Panc1 (cell line): ENCODE results near the gene TNPO3. TPM values are rescaled to one million over a fixed set of nuclear protein-coding genes. Genes with fewer than 3 reads are reported as not detected.

ENCODE experiments used
- ATAC-seq: fragments of 200-7000 bp; cut with Tn5 transposase; 2 replicates; pipeline ENCODE4 v1.9.1; 2020; ENCODE audit warnings: mild to moderate bottlenecking, moderate library complexity
- BruUV-seq: library from RNA; stranded (reverse); fragments of 400-500 nt; replicated peaks from 2 replicates; lab custom pipeline; 2021; lab: Mats Ljungman, UMichigan
- CTCF ChIA-PET: fragments of 300-600 bp; sonication (Branson Sonifier 250); formaldehyde crosslinking; loops from one replicate; lab custom pipeline; 2022; ENCODE audit warnings: antibody characterized with exemption; lab: Charles Lee
- POLR2A ChIA-PET: fragments of 300-600 bp; sonication (Branson Sonifier 250); formaldehyde crosslinking; loops from one replicate; lab custom pipeline; 2022; ENCODE audit warnings: antibody characterized with exemption; lab: Charles Lee
- DNase-seq: peaks from one replicate; pipeline ENCODE4 v3.0.0-alpha.2; 2010; ENCODE audit warnings: low read depth, low spot score
- H3K27ac ChIP-seq: 2 replicates; pipeline ENCODE4 v1.5.1; 2011; ENCODE audit warnings: mild to moderate bottlenecking, low read length, inconsistent platforms
- H3K27me3 ChIP-seq: fragments of 200-500 bp; sonication (Bioruptor generic); 2 replicates; pipeline ENCODE4 v1.6.0; 2014; ENCODE audit warnings: low read length, inconsistent platforms; ENCODE audit not compliant: control insufficient read depth, insufficient read depth
- H3K36me3 ChIP-seq: fragments of 200-500 bp; sonication (Bioruptor generic); 2 replicates; pipeline ENCODE4 v1.5.1; 2014; ENCODE audit warnings: inconsistent platforms, mild to moderate bottlenecking, low read length, moderate library complexity; ENCODE audit not compliant: control insufficient read depth, insufficient read depth
- H3K4me1 ChIP-seq: 2 replicates; pipeline ENCODE4 v1.5.1; 2011; ENCODE audit warnings: inconsistent platforms, mild to moderate bottlenecking, low read length, moderate library complexity; ENCODE audit not compliant: control insufficient read depth, insufficient read depth
- H3K4me3 ChIP-seq, 2 experiments: 2 replicates each; pipeline ENCODE4 v1.5.1; 2011 to 2012; ENCODE audit warnings: low read depth in 2 of 2, low read length in 2 of 2, mild to moderate bottlenecking in 2 of 2, inconsistent platforms in 1 of 2, moderate library complexity in 1 of 2
- H3K9me3 ChIP-seq: fragments of 200-500 bp; sonication (Bioruptor generic); 2 replicates; pipeline ENCODE4 v1.5.1; 2014; ENCODE audit warnings: low read depth, mild to moderate bottlenecking, inconsistent platforms, low read length, moderate library complexity; ENCODE audit not compliant: control insufficient read depth, insufficient read depth
- POLR2AphosphoS5 ChIP-seq: IDR thresholded peaks from 2 replicates; pipeline ENCODE4 v1.6.1; 2012; ENCODE audit warnings: mild to moderate bottlenecking, low read depth, low read length, moderate library complexity
- SIN3A ChIP-seq: IDR thresholded peaks from 2 replicates; pipeline ENCODE4 v1.6.1; 2012; ENCODE audit warnings: low read depth, mild to moderate bottlenecking, low read length, moderate library complexity, borderline replicate concordance; ENCODE audit not compliant: insufficient read depth
- TCF7L2 ChIP-seq: IDR thresholded peaks from 2 replicates; pipeline ENCODE4 v1.6.1; 2011; ENCODE audit warnings: mild to moderate bottlenecking, low read depth, low read length, inconsistent platforms
- in situ Hi-C: cut with HindIII; loops from 2 replicates; pipeline ENCODE4 v1.10.0; 2016; ENCODE audit warnings: low sequenced_read_pairs, low pct_unique_long_range_greater_than_20kb
- intact Hi-C: fragments of 100-400 bp; cut with micrococcal nuclease; formaldehyde crosslinking; loops from one replicate; pipeline ENCODE4 v1.10.0; 2022; ENCODE audit not compliant: unreplicated experiment
- total RNA-seq: library from RNA; stranded (reverse); gene quantifications from one replicate; pipeline ENCODE4 v1.2.1, GENCODE V29; 2021; ENCODE audit not compliant: unreplicated experiment
- TF ChIP-seq, protein P1 (sequence below): fragments of 450-650 bp; IDR thresholded peaks from 2 replicates; pipeline ENCODE4 v1.5.1; 2017; ENCODE audit warnings: mild to moderate bottlenecking
- TF ChIP-seq, protein P2 (sequence below), 2 experiments: IDR thresholded peaks; 2 replicates each; pipeline ENCODE4 v1.6.1; 2011 to 2012; ENCODE audit warnings: low read depth in 2 of 2, control low read depth in 1 of 2, low read length in 1 of 2, mild to moderate bottlenecking in 1 of 2, moderate library complexity in 1 of 2; ENCODE audit not compliant: insufficient read depth in 1 of 2

The TNPO3 gene
- total RNA-seq, 1 experiment from 2014 or later = 71.8 TPM

DNA sequence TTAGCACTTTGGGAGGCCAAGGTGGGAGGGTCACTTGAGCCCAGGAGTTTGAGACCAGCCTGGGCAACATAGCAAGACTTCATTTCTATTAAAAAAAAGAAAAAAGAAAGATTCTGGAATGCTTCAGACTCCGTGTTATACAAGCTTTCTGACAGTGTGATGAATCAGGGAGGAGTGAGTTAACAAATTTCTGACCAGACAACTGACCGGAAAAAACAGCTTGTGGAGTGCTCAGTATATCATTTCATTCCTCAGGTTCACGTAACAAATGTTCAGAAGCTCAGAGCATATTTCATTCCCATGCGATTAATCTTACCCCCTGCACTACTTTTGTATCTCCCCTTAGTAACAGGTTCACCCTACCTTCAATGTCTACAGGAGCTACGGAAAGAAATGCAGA is 28.6 kb upstream of the TNPO3 start:
- ATAC-seq (no peak), DNase-seq (no peak)
- Histone ChIP-seq H3K27me3 (no peaks in the 10 kb centered on the region; the same call in 1 of the 2 replicates), H3K4me1 (no peaks in the 10 kb centered on the region), H3K27ac (no peak overlapping the region), H3K4me3 (no peak overlapping the region), H3K36me3 (no peaks in the 10 kb centered on the region), H3K9me3 (no peaks in the 10 kb centered on the region)
- no TSS peak for BruUV-seq
- intact Hi-C loops (no loop called here), in situ Hi-C loops (no loop called here)
- POLR2A ChIA-PET = interaction anchor here (0.6 to 0.9 kb wide), 2 partner anchors 29 to 871 kb away, joined by 3 to 4 read pairs; no protein-coding TSS in a partner anchor
- CTCF ChIA-PET = interaction anchor here (0.5 to 0.7 kb wide), 2 partner anchors 50 to 624 kb away, joined by 4 to 5 read pairs; no protein-coding TSS in a partner anchor
- TF ChIP-seq POLR2AphosphoS5 (no peak), SIN3A (no peak), TCF7L2 (no peak)
- TF ChIP-seq, protein P1, sequence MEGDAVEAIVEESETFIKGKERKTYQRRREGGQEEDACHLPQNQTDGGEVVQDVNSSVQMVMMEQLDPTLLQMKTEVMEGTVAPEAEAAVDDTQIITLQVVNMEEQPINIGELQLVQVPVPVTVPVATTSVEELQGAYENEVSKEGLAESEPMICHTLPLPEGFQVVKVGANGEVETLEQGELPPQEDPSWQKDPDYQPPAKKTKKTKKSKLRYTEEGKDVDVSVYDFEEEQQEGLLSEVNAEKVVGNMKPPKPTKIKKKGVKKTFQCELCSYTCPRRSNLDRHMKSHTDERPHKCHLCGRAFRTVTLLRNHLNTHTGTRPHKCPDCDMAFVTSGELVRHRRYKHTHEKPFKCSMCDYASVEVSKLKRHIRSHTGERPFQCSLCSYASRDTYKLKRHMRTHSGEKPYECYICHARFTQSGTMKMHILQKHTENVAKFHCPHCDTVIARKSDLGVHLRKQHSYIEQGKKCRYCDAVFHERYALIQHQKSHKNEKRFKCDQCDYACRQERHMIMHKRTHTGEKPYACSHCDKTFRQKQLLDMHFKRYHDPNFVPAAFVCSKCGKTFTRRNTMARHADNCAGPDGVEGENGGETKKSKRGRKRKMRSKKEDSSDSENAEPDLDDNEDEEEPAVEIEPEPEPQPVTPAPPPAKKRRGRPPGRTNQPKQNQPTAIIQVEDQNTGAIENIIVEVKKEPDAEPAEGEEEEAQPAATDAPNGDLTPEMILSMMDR = no peak

DNA sequence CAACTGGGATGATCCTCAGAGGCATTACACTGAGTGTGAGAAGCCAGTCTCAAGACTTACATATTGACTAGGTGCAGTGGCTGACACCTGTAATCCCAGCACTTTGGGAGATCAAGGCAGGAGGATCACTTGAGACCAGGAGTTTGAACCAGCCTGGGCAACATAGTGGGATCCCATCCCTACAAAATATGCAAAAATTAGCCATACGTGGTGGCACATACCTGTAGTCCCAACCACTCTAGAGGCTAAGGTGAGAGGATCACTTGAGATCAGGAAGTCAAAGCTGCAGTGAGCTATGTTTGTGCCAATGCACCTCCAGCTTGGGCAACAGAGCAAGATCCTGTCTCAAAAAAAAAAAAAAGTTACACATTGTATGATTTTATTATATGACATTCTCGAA is 23.5 kb upstream of the TNPO3 start:
- Histone ChIP-seq H3K36me3 (no peaks in the 10 kb centered on the region), H3K27ac (no peak overlapping the region), H3K27me3 (no peaks in the 10 kb centered on the region), H3K4me1 (no peaks in the 10 kb centered on the region), H3K4me3 (no peak overlapping the region), H3K9me3 (no peaks in the 10 kb centered on the region)
- TF ChIP-seq POLR2AphosphoS5 = no peak
- TF ChIP-seq SIN3A = no peak
- TF ChIP-seq, protein P1 = no peak
- TF ChIP-seq, protein P2, sequence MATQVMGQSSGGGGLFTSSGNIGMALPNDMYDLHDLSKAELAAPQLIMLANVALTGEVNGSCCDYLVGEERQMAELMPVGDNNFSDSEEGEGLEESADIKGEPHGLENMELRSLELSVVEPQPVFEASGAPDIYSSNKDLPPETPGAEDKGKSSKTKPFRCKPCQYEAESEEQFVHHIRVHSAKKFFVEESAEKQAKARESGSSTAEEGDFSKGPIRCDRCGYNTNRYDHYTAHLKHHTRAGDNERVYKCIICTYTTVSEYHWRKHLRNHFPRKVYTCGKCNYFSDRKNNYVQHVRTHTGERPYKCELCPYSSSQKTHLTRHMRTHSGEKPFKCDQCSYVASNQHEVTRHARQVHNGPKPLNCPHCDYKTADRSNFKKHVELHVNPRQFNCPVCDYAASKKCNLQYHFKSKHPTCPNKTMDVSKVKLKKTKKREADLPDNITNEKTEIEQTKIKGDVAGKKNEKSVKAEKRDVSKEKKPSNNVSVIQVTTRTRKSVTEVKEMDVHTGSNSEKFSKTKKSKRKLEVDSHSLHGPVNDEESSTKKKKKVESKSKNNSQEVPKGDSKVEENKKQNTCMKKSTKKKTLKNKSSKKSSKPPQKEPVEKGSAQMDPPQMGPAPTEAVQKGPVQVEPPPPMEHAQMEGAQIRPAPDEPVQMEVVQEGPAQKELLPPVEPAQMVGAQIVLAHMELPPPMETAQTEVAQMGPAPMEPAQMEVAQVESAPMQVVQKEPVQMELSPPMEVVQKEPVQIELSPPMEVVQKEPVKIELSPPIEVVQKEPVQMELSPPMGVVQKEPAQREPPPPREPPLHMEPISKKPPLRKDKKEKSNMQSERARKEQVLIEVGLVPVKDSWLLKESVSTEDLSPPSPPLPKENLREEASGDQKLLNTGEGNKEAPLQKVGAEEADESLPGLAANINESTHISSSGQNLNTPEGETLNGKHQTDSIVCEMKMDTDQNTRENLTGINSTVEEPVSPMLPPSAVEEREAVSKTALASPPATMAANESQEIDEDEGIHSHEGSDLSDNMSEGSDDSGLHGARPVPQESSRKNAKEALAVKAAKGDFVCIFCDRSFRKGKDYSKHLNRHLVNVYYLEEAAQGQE (IDR thresholded peaks at IDR 0.05; ENCODE audit: insufficient read depth in 1 of 2, low read depth in 2 of 2, low read length in 1 of 2) = no peak
- no peak for TF ChIP-seq TCF7L2
- ATAC-seq (no peak), DNase-seq (no peak)
- ChIA-PET POLR2A (no interaction called here), CTCF (no interaction called here)
- intact Hi-C loops = no loop called here
- BruUV-seq = no TSS peak
- in situ Hi-C loops = no loop called here
